Naive thymus-derived CD8-positive, alpha-beta T cell (primary cell): ENCODE measurements around the gene FAM83G. TPM values are rescaled to one million over a fixed set of nuclear protein-coding genes. Genes with fewer than 3 reads are reported as not detected.

Experiments used
- polyA plus RNA-seq, 3 donors: library from polyadenylated mRNA; unstranded; fragments of 300-500 nt; fragmentation: Illumina TruSeq; gene quantifications; one replicate each; pipeline ENCODE4 v1.2.3, GENCODE V29; 2021
- total RNA-seq, 8 experiments: library from RNA in 2 of 8; stranded (reverse) in 2 of 8; gene quantifications; one replicate each; pipeline ENCODE4 v1.2.3 and lab custom pipeline; 2021 to 2026

The FAM83G gene
- total and polyA plus RNA-seq, 5 experiments from 2014 or later = 1.5 to 8.9 (median 3.5) TPM

Other genes starting within 250 kb of the FAM83G start
- 10 to 100 TPM; 35.8 to 39.5 TPM for gene TVP23B, start 223.6 kb downstream of the FAM83G start, total RNA-seq
- 10 to 100 TPM; 33.0 to 46.2 (median 41.3) TPM for gene TVP23B, start 223.6 kb downstream of the FAM83G start, polyA plus RNA-seq
- gene PRPSAP2, start 146.6 kb downstream of the FAM83G start, total RNA-seq = 10 to 100 TPM; 52.2 to 53.1 TPM
- 10 to 100 TPM; 36.9 to 47.6 (median 46.9) TPM for gene PRPSAP2, start 146.6 kb downstream of the FAM83G start, polyA plus RNA-seq
- gene SLC5A10, start 52.6 kb downstream of the FAM83G start, total RNA-seq = not detected
- under 1 TPM; 0.06 to 0.25 (median 0.09) TPM for gene SLC5A10, start 52.6 kb downstream of the FAM83G start, polyA plus RNA-seq
- gene GRAP, start 42.2 kb upstream of the FAM83G start, total RNA-seq = 10 to 100 TPM; 65.6 to 69.9 TPM
- 10 to 100 TPM; 32.7 to 99.6 (median 73.1) TPM for gene GRAP, start 42.2 kb upstream of the FAM83G start, polyA plus RNA-seq
- 10 to 100 TPM; 67.3 to 69.6 TPM for gene GRAPL, start 122.8 kb upstream of the FAM83G start, total RNA-seq
- gene GRAPL, start 122.8 kb upstream of the FAM83G start, polyA plus RNA-seq = 1 to 10 TPM in 1 of 3 donors, under 1 TPM in 2; 0.44 to 1.2 (median 0.71) TPM
- gene EPN2, start 232.6 kb upstream of the FAM83G start, total RNA-seq = 1 to 10 TPM; 6.1 to 6.5 TPM
- 1 to 10 TPM; 1.3 to 3.7 (median 1.6) TPM for gene EPN2, start 232.6 kb upstream of the FAM83G start, polyA plus RNA-seq